Measurements from ENCODE around the gene MITD1. TPM values are rescaled to one million over a fixed set of nuclear protein-coding genes. Genes with fewer than 3 reads are reported as not detected.
"Not testable (repeated sequence)": the region's sequence is repeated elsewhere in the genome, so short reads cannot be mapped to it uniquely, and the experiment has no call there.

MITD1 gene
- 10 to 100 TPM; 17.4 to 30.9 (median 23.4) TPM for polyA plus RNA-seq (ENCODE audit: insufficient read length in 10 of 10)
- long read RNA-seq, donor 1, partial matches to known transcripts = 0 of 3 reads
- long read RNA-seq, donor 1, other reads (novel, unspliced or antisense) = 0 of 3 reads
- long read RNA-seq, donor 2, partial matches to known transcripts = 0 of 7 reads
- long read RNA-seq, donor 2, other reads (novel, unspliced or antisense) = 0 of 7 reads
- long read RNA-seq, donor 3 = 0 reads
- long read RNA-seq, donor 4, partial matches to known transcripts = 7 of 21 reads
- long read RNA-seq, donor 4, other reads (novel, unspliced or antisense) = 10 of 21 reads
- long read RNA-seq, donor 5, transcript MITD1-201 (7 exons, 939 nt) = major isoform, 6 of 6 reads
- long read RNA-seq, donor 5, partial matches to known transcripts = 0 of 6 reads
- long read RNA-seq, donor 5, other reads (novel, unspliced or antisense) = 0 of 6 reads
- long read RNA-seq, donor 6, partial matches to known transcripts = 0 of 6 reads
- long read RNA-seq, donor 6, other reads (novel, unspliced or antisense) = 0 of 6 reads
- long read RNA-seq, donor 7, partial matches to known transcripts = 0 of 2 reads
- long read RNA-seq, donor 7, other reads (novel, unspliced or antisense) = 0 of 2 reads
- long read RNA-seq, donor 8, partial matches to known transcripts = 0 of 2 reads
- long read RNA-seq, donor 8, other reads (novel, unspliced or antisense) = 0 of 2 reads
- long read RNA-seq, donor 9, partial matches to known transcripts = 0 of 1 reads
- long read RNA-seq, donor 9, other reads (novel, unspliced or antisense) = 0 of 1 reads

DNA sequence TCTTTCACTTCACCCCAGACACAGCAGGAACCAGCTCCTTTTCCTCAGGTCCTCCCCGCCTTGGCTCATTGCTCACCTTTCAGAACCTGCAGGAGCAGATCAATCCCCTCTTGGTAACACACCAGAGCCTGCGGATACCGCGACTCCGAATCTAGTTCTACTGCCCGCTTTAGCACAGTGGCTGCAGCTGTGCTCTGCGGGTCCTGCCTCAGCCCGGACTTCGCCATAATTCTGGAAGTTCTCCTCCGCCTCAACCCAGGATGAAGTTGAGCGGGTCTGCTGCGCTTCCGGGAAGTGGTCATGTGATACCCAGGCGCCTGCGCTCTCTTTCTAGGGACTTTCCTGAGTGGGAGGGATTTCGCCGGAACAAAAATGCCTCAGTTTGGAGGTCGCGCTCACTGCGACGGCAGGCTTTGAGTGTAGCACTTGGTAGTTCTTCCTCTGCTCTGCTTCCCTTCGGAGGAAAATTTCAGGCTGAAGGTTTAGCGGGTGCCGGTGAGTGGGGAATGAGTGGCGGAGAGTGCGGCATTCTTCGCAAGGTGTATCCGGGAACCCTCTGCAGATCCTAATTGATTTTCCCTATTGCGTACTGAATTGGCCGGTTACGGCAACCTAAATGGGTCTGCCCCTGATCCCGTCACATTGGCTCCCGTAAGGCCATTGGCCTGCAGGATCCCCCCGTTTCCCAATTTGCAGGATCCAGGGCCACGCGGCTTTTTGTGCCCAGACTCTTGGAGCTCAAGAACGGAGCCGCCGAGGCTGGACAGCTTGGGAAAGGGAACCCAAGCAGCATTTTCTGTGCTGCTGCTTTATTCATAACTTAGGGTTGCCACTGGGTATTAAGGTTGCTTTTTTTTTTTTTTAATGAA is at the start of gene MITD1, which contains the start of gene MRPL30:
MITD1 (minus strand) TSS at position 304 of the 869 bp plus-strand sequence; CDS start at position 227, 77 bp downstream.
MRPL30 (plus strand) TSS at position 430 of the 869 bp plus-strand sequence. CDS start 5,020 bp downstream, outside the sequence.
- DNase-seq = peak; percentile 97 to 98 (median 97)

DNA sequence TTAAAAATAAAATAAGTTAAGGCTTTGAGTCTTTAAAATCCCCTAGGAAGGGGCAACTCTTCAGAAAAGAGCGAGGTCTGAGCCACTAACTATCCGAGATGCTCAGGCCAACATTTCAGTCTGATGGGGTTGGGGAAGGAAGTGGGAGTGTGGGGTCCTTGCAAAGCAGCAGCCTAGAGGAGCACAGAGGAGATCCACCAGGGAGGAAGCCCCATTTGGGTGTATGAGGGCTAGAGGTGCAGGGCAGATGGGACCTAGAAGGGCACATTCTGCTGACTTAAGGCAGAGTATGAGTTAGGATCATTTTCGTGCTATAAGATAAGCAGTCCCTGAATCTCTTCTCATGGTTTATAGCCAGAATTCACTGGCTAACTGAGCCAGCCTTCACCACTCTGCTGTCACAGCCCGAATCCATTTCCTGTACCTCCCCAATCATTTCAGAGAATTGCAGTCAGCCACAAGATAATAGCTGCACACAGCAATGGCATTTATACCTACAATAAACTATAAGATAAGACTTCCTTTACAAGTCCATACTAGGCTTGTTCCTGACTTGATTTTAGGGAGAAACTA is 37.2 kb upstream of the MITD1 start:
- DNase-seq = no peak

DNA sequence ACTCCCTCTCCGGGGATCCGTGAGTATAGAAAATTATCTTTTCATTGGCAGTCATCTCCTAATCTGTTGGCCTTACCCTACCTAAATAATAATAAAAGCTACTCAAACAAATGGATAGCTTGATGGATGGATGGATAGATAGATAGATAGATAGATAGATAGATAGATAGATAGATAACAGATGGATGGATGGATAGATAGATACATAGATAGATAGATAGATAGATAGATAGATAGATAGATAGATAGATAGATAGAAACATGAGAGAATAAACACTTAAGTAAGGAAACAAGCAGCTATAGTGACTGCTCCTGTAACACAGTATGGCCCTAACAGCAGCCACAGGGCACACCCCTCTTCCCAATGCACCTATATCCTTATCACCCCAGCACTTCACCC is 35.2 kb upstream of the MITD1 start:
- no peak for DNase-seq

DNA sequence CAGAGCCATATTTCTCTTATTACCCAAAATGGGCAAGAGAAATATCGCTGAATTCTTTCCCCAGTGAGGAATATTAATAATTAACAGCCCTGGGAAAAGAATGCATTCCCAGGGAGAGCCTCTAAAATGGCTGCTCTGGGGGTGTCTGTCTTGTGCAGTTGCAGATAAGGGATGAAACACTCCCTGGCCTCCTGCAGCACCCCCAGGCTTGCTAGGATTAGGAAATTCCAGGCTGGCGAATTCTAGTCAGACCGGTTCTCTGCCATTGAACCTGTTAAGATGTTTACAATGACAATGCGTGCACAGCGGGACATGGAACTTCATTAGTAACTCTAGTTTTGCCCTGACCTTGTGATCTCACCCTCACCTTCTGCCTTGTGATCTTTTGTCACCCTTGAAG is 24.6 kb upstream of the MITD1 start:
- no peak for DNase-seq

DNA sequence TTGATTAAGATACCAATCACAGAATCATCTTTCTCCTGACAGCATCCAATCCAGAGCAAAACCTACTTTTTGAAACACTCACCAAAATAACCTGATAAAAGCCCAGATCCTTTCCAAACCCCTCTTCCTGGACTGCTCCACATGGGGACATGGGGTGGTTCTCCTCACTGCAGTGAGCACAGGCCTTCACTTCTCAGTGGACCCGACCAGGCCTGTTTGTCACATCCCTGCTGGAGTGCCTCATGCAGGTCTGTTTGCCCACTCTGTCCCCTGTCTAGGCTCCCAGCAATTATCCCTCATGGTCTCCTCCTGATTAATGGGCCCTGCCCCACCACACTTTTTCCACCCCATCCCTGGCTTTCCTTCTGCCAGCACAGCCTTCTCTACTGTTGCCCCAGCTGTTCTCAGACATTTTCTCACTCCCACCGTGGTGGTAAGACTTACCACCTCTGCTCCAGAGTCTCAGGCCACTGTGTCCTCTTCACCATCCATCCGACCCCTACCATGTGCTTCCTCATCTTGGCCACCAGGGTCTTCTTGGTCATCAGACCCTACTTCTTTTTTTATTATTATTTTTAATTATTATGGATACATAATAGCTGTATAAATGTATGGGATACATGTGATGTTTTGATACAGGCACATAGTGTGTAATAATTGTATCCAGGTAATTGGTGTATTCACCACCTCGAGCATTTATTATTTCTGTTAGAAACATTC is 21.3 kb upstream of the MITD1 start:
- DNase-seq = no peak

DNA sequence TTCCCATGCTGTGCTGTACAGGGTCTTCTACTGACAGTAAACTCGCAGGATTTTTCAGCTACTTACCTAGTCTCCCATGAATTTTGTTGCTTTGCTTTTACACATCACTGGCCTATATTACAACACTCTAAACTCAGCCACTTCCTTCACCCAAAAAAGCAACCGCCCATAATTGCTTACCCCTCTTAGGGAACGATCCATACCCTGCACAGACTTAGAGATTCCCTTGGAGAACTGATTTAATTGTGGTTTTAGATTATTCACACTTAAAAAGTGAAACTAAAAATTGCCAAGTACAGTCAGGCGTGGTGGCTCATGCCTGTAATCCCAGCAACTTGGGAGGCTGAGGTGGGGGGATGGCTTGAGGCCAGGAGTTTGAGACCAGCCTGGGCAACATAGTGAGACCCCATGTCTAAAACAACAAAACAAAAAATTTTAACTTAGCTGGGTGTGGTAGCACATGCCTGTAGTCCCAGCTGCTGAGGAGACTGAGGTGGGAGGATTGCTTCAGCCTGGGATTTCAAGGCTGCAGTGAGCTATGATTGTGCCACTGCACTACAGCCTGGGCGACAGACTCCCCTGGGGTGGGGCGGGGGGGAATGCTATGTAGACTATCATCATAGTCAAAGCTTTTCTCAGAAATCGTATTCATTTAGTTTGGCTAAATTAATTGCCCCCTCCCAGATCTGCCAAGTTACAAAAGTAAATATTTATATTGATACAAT is 19.4 kb upstream of the MITD1 start:
- no peak for DNase-seq

DNA sequence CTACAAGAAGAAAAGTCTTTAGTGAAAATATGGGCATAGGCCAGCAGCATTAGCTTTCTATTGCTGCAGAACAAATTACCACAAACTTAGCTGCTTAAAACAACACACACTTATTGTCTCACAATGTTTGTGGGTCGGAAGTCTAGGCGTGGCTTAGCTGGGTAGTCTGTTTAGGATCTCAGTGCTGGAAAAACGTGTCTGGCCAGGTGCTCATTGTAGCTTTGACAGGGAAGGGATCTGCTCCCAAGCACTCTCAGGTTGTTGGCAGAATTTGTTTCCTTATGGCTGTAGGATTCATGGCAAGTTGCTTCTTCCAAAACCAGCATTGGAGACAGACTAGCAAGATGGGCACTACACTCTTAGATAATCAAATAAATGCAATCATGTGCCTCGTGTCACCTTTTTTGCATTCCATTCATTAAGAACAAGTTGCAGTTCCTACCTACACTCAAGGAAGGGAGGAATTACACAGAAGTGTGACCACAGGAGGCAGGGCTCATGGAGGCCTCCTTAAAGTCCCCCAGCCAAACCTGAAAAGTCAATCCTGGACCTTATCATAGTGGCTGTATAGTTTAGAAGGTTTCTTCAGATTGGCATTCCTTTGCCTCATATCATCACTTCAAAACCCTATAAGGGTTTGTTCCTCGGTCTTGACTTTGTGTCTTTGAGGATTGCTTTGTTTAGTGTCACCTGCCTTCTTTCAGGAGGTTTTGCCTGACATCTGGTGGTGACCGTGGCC is 17.4 kb upstream of the MITD1 start:
- no peak for DNase-seq

DNA sequence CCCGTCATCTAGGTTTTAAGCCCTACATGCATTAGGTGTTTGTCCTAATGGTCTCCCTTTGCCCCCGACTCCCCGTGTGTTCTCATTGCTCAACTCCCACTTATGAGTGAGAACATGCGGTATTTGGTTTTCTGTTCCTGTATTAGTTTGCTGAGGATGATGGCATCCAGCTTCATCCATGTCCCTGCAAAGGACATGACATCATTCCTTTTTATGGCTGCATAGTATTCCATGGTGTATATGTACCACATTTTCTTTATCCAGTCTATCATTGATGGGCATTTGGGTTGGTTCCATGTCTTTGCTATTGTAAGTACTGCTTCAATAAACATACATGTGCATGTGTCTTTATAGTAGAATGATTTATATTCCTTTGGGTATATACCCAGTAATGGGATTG is 11.5 kb upstream of the MITD1 start:
- not testable (repeated sequence) for DNase-seq

DNA sequence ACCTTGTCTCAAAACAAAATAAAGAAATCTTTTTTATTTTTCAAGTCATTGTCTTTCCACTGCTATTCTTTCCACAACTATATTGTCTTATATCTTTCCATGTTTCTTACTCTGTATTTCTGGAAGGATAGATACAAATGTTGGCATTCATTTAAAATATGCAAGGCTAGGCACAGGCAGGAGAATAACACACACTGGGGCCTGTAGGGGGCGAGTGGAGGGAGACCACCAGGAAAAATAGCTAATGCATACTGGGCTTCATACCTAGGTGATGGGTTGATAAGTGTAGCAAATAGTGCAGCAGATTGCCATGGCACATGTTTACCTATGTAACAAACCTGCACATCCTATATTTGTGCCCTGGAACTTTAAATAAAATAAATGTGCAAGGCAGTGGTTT is 9.7 kb upstream of the MITD1 start:
- DNase-seq = no peak

DNA sequence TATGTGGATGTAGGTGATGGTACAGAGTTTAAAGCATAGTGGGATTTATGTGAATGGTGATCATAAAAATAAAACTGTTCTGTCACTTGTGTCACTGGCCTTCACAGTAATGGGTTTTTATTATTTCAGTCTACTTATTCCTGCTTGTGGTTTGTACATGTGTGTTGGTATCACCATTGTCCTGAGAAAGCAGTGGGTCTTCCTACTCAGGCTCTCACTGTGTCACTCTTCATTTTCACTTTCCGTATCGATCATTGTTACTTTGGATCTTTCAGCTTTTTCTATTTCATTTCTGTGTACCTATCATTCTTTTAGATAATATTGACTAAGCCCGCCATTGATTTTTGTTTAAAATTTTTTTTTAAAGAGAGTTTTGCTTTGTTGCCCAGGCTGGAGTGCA is 7.5 kb upstream of the MITD1 start:
- DNase-seq = no peak

DNA sequence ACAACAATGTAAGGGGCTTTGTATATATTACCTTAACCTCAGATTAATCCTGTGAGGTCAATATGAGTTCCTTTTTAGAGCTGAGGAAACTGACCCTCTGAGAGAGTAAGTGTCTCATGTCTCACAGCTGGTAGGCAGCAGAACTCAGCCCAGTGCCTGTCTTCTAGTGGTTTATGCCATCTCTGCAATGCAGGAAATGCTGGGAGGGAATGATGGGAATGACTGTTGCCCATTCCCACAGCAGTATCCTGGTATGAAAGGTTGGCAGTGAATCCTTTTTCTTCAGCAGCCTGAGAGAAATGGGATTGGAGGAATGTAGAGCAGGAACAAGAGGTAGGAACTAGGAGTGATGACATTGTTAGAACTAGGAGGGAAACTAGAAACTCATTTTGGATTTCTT is 6.2 kb upstream of the MITD1 start:
- no peak for DNase-seq

DNA sequence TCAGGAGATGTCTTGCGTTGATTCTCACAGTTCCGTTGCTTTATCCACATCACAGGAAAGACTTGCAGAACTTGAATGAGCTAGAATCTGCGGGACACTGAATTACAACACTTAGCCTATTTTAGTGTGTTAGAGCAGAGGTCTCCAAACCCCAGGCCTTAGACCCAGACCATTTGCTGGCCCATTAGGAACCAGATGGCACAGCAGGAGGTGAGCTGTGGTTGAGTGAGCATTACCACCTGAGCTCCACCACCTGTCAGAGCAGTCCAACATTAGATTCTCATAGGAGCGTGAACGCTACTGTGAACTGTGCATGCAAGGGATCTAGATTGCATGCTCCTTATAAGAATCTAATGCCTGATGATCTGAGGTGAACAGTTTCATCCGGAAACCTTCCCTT is 4.0 kb upstream of the MITD1 start:
- no peak for DNase-seq

DNA sequence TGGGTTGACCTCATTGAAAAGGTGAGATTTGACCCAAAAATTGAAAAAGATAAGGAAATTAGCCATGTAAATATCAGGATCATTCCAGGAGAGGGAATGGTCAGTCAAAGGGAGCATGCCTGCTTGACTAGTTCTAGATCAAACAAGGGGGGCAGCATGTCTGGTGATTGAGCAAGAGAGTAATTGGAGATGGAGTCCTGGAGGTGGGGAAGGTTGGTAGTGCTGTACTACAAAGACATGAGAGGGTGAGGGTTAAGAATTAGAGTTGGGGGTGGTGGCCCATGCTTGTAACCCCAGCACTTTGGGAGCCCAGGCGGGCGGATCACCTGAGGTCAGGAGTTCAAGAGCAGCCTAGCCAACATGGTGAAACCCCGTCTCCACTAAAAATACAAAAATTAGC is 2.2 kb upstream of the MITD1 start:
- no peak for DNase-seq

DNA sequence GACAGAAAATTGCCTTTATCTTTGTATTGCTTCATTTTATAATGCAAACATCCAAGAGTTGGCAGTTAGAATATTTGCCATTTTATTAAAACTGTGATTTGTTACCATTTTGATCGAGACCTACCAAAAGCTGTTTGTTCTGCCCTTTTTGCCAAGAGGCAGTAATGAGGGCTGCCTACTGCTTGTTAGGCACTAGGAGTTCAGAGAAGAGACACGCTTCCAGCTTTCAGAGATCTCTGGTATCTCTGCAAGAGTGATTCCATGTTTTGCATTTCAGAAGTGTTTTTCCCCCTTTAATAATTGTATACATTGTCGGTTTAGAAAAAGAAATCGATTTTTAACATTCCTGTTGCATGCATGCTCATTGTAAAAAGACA is 754 bp upstream of the MITD1 start:
- DNase-seq = no peak

DNA sequence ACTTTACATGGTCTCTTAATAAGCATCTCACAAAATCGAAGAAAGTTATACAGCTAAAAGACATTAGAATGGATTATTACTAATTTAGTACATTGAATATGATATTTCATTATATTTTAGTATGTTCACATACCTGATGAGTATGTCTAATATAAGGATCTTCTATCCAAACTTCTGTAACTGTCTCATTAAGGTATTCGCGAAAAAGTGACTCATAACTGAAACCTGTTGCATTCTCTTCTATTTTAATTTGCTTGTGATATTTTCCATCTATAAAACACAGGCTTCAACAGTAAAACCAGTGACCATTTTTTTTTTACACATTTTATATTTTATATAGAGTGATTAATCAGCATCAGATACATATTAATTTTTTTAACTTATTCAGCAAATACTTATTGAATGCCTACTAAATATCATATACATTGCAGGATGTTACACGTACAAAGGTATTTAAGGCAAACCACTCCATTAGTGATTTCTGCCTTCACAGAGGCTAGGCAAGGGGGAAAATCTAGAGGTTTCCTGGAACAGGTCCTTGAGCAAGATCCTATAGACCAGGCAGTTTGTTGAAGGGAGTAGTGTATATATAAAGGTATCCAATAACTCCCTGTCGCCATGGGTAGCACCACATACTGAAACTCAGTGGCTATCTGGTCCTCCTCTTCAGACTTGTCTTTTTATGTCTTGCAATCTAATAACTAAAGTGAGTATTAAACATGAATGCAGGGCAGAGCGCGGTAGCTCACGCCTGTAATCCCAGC is 9.3 kb downstream of the MITD1 start:
- DNase-seq = no peak

DNA sequence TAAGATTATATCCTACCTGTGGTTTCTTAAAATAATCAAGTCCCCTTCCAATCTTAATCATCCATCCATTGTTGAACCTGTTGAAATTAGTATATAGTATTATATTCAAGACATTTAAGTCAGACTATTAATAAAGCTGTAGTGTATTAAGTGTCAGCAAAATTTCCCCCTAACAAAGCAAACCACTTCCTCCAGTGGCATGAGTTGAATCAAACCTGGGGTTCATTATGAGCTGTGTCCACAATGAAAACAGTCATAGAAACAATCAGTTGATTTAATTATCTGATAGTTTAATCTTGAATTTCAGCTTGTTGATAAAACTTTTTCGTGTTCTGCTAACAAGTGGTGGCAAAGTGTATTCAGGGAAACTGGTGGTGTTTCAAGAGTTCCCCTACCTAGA is 11.3 kb downstream of the MITD1 start:
- no peak for DNase-seq

DNA sequence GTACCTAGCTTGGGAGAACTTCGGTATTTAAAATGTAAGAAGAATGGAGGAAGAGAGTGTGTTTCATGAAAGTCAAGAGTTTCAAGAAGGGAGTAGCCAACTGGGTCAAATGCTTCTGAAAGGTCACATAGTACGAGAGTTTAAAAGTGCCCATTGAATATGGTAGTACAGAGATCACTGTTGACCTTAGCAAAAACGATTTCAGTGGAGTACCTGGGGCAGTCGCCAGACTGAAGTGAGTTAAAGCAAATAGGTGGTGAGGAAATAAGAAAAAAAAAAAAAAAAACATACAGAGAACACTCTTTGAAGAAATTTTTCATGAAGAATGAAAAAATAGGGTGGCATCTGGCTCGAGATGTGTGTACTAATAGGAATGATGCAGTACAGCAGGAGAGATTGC is 14.6 kb downstream of the MITD1 start:
- no peak for DNase-seq

DNA sequence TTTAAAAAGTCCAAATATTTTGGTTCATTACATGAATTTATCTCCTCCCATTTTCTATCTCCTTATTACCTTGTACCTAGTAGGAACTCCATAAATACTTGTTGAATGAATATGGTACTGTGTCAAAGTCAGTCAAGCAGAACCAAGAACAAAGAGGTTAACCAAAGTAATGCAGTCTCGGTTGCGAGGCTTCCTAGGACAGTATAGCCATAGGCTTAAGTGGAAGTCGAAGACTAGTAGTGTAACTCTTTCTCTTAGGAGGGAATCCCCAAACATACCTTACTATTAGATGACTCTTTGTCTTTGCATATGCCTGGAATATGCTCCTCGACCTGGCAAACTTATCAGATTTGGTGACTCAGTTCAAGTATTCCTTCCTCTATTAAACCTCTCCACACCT is 21.3 kb downstream of the MITD1 start:
- no peak for DNase-seq

DNA sequence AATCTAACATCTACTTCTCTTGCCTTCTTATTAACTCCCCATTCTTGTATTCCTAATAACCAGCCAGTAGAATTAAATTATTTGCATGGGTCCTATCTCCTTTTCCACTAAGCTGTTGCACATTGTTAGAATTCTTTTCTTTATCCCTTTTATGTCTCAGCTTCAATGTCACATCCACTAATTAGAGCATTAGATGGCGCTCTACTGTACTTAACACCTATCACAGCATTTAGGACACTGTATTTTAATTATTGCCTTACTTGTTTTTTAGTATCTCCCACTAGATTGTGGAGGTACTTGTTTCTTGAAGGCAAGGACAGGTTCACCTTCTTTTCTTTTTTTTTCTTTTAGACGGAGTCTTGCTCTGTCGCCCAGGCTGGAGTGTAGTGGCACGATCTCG is 22.3 kb downstream of the MITD1 start:
- DNase-seq = no peak
